CD14-positive monocyte (primary cell): ENCODE results near the gene AFF2. TPM values are rescaled to one million over a fixed set of nuclear protein-coding genes. Genes with fewer than 3 reads are reported as not detected.

Source experiments
- DNase-seq, 3 donors: peaks; one replicate each; pipeline ENCODE4 v3.0.0-alpha.2; 2011 to 2022
- H2AFZ ChIP-seq: 2 replicates; pipeline ENCODE4 v1.6.0; 2012; ENCODE audit warnings: mild to moderate bottlenecking, low read depth, low read length, inconsistent platforms; ENCODE audit not compliant: insufficient read depth, poor library complexity, severe bottlenecking
- H3K27ac ChIP-seq, 2 donors: 1 replicate in 1 of 2; 2 replicates in 1 of 2; pipeline ENCODE4 v1.5.1; 2012 to 2013; ENCODE audit warnings: low read length in 2 of 2, control low read depth in 1 of 2, inconsistent platforms in 1 of 2, low read depth in 1 of 2, mild to moderate bottlenecking in 1 of 2
- H3K27me3 ChIP-seq, 2 donors: one replicate each; pipeline versions ENCODE4 v1.6.0 to v1.6.1; 2011 to 2013; ENCODE audit warnings: low read length in 2 of 2; ENCODE audit not compliant: control insufficient read depth in 2 of 2, insufficient read depth in 2 of 2
- H3K36me3 ChIP-seq, 2 donors: replicated peaks in 1 of 2; 1 replicate in 1 of 2; 2 replicates in 1 of 2; pipeline versions ENCODE4 v1.5.1 to v1.6.1; 2012 to 2013; ENCODE audit warnings: low read length in 2 of 2, control low read depth in 1 of 2, inconsistent platforms in 1 of 2, mild to moderate bottlenecking in 1 of 2; ENCODE audit not compliant: insufficient read depth in 2 of 2, control insufficient read depth in 1 of 2
- H3K4me1 ChIP-seq, 2 donors: 1 replicate in 1 of 2; 2 replicates in 1 of 2; pipeline versions ENCODE4 v1.5.1 to v1.6.1; 2012 to 2013; ENCODE audit warnings: low read length in 2 of 2, control low read depth in 1 of 2, inconsistent platforms in 1 of 2, mild to moderate bottlenecking in 1 of 2, moderate library complexity in 1 of 2; ENCODE audit not compliant: insufficient read depth in 2 of 2, control insufficient read depth in 1 of 2
- H3K4me2 ChIP-seq: replicated peaks from 2 replicates; pipeline ENCODE3; 2012; ENCODE audit warnings: low read length, moderate library complexity, mild to moderate bottlenecking; ENCODE audit not compliant: poor library complexity, severe bottlenecking; ENCODE audit errors: extremely low read depth
- H3K4me3 ChIP-seq, 3 experiments: fragments of 200-600 bp in 1 of 3; sonication (generic) in 1 of 3; replicated peaks in 1 of 3; 1 replicate in 2 of 3; 2 replicates in 1 of 3; pipeline ENCODE4 v1.5.1; 2011 to 2013; ENCODE audit warnings: low read length in 3 of 3, mild to moderate bottlenecking in 3 of 3, control low read depth in 2 of 3, low read depth in 2 of 3, inconsistent platforms in 1 of 3, moderate library complexity in 1 of 3
- H3K79me2 ChIP-seq: 2 replicates; pipeline ENCODE4 v1.6.0; 2012; ENCODE audit warnings: mild to moderate bottlenecking, control low read depth, inconsistent platforms, low read length, moderate library complexity; ENCODE audit not compliant: insufficient read depth
- H3K9ac ChIP-seq: 2 replicates; pipeline ENCODE4 v1.6.0; 2017; ENCODE audit warnings: low read length, mild to moderate bottlenecking; ENCODE audit not compliant: insufficient read depth, poor library complexity, severe bottlenecking
- H3K9me3 ChIP-seq, 2 donors: replicated peaks in 1 of 2; 1 replicate in 1 of 2; 2 replicates in 1 of 2; pipeline versions ENCODE4 v1.5.1 to v1.6.1; 2012 to 2013; ENCODE audit warnings: low read length in 2 of 2, control low read depth in 1 of 2; ENCODE audit not compliant: control insufficient read depth in 1 of 2, insufficient read depth in 1 of 2
- H4K20me1 ChIP-seq: 2 replicates; pipeline ENCODE4 v1.6.0; 2012; ENCODE audit warnings: mild to moderate bottlenecking, low read length, control low read depth, moderate library complexity; ENCODE audit not compliant: insufficient read depth
- H3K27ac Mint-ChIP-seq, 7 donors: one replicate each; pipeline ENCODE4 v1.8.0; 2020; ENCODE audit warnings: mild to moderate bottlenecking in 7 of 7, mixed read lengths in 7 of 7, moderate library complexity in 6 of 7, inconsistent platforms in 2 of 7
- H3K27me3 Mint-ChIP-seq, 3 donors: one replicate each; pipeline ENCODE4 v1.8.0; 2021 to 2022; ENCODE audit warnings: low read depth in 3 of 3, mild to moderate bottlenecking in 3 of 3, mixed read lengths in 3 of 3, moderate library complexity in 3 of 3, inconsistent platforms in 1 of 3
- H3K36me3 Mint-ChIP-seq, 2 donors: one replicate each; pipeline ENCODE4 v1.8.0; 2020; ENCODE audit warnings: mixed read lengths in 2 of 2, inconsistent platforms in 1 of 2, mild to moderate bottlenecking in 1 of 2
- H3K4me1 Mint-ChIP-seq: one replicate; pipeline ENCODE4 v1.8.0; 2020; ENCODE audit warnings: mild to moderate bottlenecking, mixed read lengths
- H3K4me3 Mint-ChIP-seq, 2 donors: one replicate each; pipeline ENCODE4 v1.8.0; 2020; ENCODE audit warnings: mild to moderate bottlenecking in 2 of 2, mixed read lengths in 2 of 2, moderate library complexity in 1 of 2
- H3K9me3 Mint-ChIP-seq, 7 donors: one replicate each; pipeline ENCODE4 v1.8.0; 2020 to 2022; ENCODE audit warnings: mixed read lengths in 7 of 7, mild to moderate bottlenecking in 6 of 7, moderate library complexity in 6 of 7, inconsistent platforms in 2 of 7
- WGBS: methylation state at CpG from one replicate; pipeline ENCODE4 v1.1.5; 2013; ENCODE audit warnings: missing lambda C conversion rate; ENCODE audit not compliant: insufficient coverage; 5-methylcytosine and 5-hydroxymethylcytosine counted together
- intact Hi-C, 2 donors: fragments of 100-400 bp; cut with micrococcal nuclease; formaldehyde crosslinking; loops; one replicate each; pipeline versions ENCODE4 v1.15.0 to v1.15.1; 2023
- polyA plus RNA-seq, 3 donors: library from polyadenylated mRNA; depleted of rRNA in 1 of 3; unstranded in 2 of 3; stranded (reverse) in 1 of 3; fragments of 300-500 nt in 2 of 3; fragments of >200 nt in 1 of 3; fragmentation: Illumina TruSeq in 2 of 3; gene quantifications; 1 replicate in 2 of 3; 2 replicates in 1 of 3; pipeline ENCODE4 v1.2.3, GENCODE V29; 2012 to 2021
- TF ChIP-seq, protein P1 (sequence below): fragments of 200-600 bp; IDR thresholded peaks from one replicate; pipeline ENCODE4 v1.8.0; 2022; ENCODE audit warnings: antibody characterized with exemption, mild to moderate bottlenecking

AFF2 gene
- polyA plus RNA-seq, 3 donors = 0.07 to 1.1 (median 0.70) TPM

DNA sequence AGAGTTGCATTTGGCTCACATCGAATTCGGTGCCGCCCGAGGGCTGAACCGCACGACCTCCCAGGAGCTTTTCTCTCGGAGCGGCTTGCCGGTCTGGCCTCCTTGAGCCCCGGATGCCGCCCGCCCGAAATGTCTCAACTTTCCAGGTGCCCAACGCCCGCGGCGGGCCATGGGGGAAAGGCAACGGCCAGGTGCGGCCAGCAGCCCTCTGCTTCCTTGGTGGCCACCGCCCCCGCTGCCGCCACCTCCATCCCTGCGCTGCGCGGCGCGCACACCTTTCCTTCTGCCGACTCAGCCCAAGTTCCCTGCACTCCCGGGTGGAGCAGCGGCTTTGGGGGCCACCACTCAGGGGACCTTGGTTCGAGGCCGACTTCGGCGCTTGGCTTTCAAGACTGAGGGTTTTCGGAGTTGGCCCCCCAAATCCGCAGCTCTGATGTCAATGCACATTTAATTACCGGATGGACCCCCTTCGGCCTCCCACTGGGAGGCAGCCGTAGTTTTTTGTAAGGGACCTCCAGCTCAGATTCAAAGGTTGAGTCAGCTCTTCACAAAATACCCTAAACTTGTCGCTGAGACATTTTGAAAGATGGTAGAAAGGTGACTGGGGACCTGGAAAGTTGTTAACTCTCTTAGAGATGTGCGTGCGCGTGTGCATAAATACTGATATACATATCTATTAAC is 1.1 kb downstream of the AFF2 start:
- Histone ChIP-seq H3K4me1 (peaks cover 22 to 23% of the 10 kb centered on the region in 2 donors), H3K4me2 (peak overlapping the region; percentile 80), H4K20me1 (no peaks in the 10 kb centered on the region), H3K4me3 (peak overlapping the region; percentile 48 to 75 (median 54)), H3K9me3 (no peaks in the 10 kb centered on the region), H2AFZ (peak overlapping the region; percentile 70), H3K27ac (no peak overlapping the region), H3K9ac (peak overlapping the region; percentile 40), H3K36me3 (no peaks in the 10 kb centered on the region), H3K27me3 (peaks cover 0 to 5% of the 10 kb centered on the region in 2 donors), H3K79me2 (peaks cover 20% of the 10 kb centered on the region)
- Mint-ChIP-seq H3K27me3 (peaks cover 0 to 15% (median 10%) of the 10 kb centered on the region in 3 donors), H3K9me3 (peaks cover 0 to 12% (median 0%) of the 10 kb centered on the region in 7 donors), H3K4me1 (peaks cover 21% of the 10 kb centered on the region), H3K36me3 (no peaks in the 10 kb centered on the region), H3K27ac (peak overlapping the region in 2 of 7 donors; percentile 24 to 25), H3K4me3 (peak overlapping the region; percentile 89)
- TF ChIP-seq, protein P1, sequence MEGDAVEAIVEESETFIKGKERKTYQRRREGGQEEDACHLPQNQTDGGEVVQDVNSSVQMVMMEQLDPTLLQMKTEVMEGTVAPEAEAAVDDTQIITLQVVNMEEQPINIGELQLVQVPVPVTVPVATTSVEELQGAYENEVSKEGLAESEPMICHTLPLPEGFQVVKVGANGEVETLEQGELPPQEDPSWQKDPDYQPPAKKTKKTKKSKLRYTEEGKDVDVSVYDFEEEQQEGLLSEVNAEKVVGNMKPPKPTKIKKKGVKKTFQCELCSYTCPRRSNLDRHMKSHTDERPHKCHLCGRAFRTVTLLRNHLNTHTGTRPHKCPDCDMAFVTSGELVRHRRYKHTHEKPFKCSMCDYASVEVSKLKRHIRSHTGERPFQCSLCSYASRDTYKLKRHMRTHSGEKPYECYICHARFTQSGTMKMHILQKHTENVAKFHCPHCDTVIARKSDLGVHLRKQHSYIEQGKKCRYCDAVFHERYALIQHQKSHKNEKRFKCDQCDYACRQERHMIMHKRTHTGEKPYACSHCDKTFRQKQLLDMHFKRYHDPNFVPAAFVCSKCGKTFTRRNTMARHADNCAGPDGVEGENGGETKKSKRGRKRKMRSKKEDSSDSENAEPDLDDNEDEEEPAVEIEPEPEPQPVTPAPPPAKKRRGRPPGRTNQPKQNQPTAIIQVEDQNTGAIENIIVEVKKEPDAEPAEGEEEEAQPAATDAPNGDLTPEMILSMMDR = no peak
- DNase-seq = no peak
- intact Hi-C loops = no loop called here
- WGBS = under 1% methylated on average over 23 of the region's 43 CpGs

DNA sequence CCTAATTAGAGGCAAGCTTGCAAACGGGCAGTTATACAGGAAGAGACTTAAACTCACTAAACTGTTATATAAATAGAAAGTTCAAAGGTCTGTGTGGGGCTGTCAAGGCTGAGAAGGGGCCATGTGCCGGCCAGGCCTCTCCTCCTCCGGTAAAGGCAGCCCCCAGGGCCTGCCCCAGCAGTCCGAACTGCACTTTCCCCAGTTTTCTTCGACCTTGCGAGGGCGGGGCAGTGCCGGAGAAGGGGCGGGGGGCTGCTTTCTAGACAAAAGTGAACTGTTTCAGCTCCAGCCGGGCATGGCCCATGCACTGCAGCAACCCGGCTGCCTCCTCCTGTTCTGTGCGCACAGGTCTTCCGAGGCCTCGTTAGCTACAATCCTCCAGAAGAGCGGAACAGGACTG is 4.1 kb downstream of the AFF2 start:
- no peak overlapping the region for H3K27ac ChIP-seq
- peaks cover 20% of the 10 kb centered on the region for H3K79me2 ChIP-seq
- peaks cover 13 to 15% of the 10 kb centered on the region in 2 donors for H3K4me1 ChIP-seq
- TF ChIP-seq, protein P1 = no peak
- peaks cover 0 to 5% of the 10 kb centered on the region in 2 donors for H3K27me3 ChIP-seq
- WGBS = 94% methylated on average over 12 of the region's 15 CpGs
- Mint-ChIP-seq H3K27ac (no peak overlapping the region), H3K36me3 (no peaks in the 10 kb centered on the region), H3K4me1 (peaks cover 8% of the 10 kb centered on the region), H3K9me3 (peaks cover 0 to 9% (median 0%) of the 10 kb centered on the region in 7 donors), H3K27me3 (peaks cover 0 to 14% (median 9%) of the 10 kb centered on the region in 3 donors), H3K4me3 (no peak overlapping the region)
- H3K4me3 ChIP-seq = no peak overlapping the region
- H4K20me1 ChIP-seq = no peaks in the 10 kb centered on the region
- H3K9ac ChIP-seq = no peak overlapping the region
- H3K9me3 ChIP-seq = no peaks in the 10 kb centered on the region
- H3K4me2 ChIP-seq = no peak overlapping the region
- intact Hi-C loops = no loop called here
- no peak overlapping the region for H2AFZ ChIP-seq
- DNase-seq = no peak
- H3K36me3 ChIP-seq = no peaks in the 10 kb centered on the region
